NCI-H2227 treated with DMSO at 0.1 percent for 48 hours (cell line): Measurements from ENCODE around the gene UGP2.
"Not testable (repeated sequence)": the region's sequence is repeated elsewhere in the genome, so short reads cannot be mapped to it uniquely, and the experiment has no call there.

Source experiments
- DNase-seq: peaks from one replicate; lab custom pipeline; 2025; lab: John Stamatoyannopoulos, UW

Gene UGP2

GRCh38 chr2:63893163-63893562 is 51.5 kb downstream of the UGP2 start:
- no peak for DNase-seq

GRCh38 chr2:63894167-63894566 is 52.5 kb downstream of the UGP2 start:
- no peak for DNase-seq

DNA sequence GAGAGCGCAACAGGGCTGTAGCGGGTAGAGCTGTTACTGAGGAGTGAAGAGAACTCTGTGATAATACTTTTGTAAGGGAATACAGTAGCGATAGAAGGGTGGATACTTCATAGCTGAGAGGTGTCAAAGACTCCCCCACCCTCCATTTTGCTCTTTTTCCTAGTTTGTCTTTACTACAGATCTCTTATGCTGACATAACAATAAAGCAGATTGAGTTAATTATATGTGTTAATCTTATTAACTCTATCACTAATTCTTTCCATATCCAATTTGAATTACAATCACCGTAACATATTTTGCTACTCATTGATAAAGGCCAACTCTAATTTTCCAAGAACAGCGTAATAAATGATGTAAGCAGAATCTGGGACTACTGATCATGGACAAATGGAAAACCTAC is 57.1 kb downstream of the UGP2 start:
- no peak for DNase-seq

GRCh38 chr2:63899639-63900038 is 57.9 kb downstream of the UGP2 start:
- no peak for DNase-seq

DNA sequence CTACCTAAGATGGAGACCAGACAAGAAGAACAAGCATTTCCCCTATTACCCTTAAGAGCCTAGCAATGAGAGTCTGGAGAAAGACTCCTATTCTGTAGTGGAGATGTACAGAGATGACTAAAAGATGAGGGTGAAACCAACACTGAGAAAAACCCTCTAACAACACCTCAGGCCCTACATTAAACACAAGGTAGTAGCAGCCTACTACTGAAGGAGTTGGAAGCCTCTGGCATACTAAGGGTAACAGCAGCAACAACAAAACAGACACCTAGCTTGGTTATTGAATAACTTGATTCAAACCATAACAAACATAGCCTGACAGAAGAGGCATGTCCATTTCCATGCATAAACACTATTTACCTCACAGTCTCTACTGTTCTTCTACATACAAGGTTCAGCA is 60.5 kb downstream of the UGP2 start:
- no peak for DNase-seq

- DNase-seq = no peak
Measured at GRCh38 chr2:63903003-63903402, 61.3 kb downstream of the UGP2 start.

DNA sequence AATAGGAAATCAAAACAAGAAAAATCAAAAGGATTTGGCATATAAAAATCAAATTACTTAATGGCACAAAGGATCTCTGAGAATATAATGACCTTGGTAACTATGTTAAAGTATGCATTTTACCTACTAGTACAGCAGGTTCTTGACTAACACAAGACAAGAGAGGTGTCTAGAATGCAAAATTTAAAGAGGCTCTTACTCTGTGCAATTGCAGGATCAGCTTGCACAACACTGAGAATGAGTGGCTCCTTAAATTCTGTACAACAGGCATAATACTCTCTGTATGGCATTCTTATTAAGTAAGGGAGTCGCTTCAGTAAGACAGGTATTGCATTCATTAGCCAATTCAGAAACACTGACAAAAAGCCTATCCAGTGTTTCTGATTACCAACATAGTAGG is 72.6 kb downstream of the UGP2 start:
- DNase-seq = no peak

DNA sequence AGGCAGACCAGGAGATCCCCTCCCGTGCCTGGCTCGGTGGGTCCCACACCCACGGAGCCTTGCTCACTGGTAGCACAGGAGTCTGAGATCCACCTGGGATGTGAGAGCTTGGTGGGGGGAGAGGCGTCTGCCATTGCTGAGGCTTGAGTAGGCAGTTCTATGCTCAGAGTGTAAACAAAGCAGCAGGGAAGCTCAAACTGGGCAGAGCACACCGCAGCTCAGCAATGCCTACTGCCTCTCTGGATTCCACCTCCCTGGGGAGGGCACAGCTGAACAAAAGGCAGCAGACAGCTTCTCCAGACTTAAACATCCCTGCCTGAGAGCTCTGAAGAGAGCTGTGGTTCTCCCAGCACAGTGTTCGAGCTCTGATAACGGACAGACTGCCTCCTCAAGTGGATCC is 85.1 kb downstream of the UGP2 start:
- peak; percentile 62 for DNase-seq

DNA sequence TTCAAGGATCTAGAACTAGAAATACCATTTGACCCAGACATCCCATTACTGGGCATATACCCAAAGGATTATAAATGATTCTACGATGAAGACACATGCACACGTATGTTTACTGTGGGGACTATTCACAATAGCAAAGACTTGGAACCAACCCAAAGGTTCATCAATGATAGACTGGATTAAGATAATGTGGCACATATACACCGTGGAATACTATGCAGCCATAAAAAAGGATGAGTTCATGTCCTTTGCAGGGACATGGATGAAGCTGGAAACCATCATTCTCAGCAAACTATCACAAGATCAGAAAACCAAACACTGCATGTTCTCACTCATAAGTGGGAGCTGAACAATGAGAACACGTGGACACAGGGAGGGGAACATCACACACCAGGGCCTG is 90.4 kb downstream of the UGP2 start:
- DNase-seq = not testable (repeated sequence)
